NCI-H345 treated with DMSO at 0.1 percent for 48 hours (cell line): Measurements from ENCODE around the gene PACRGL.
"Not testable (repeated sequence)": the region's sequence is repeated elsewhere in the genome, so short reads cannot be mapped to it uniquely, and the experiment has no call there.

Source experiments
- DNase-seq: peaks from one replicate; lab custom pipeline; 2025; ENCODE audit not compliant: unreplicated experiment; lab: John Stamatoyannopoulos, UW

The PACRGL gene

GRCh38 chr4:20723019-20723418, 22.8 kb downstream of the PACRGL start:
- DNase-seq = no peak

- DNase-seq = no peak
Observed at GRCh38 chr4:20723463-20723862, 23.2 kb downstream of the PACRGL start.

GRCh38 chr4:20724915-20725314, 24.7 kb downstream of the PACRGL start:
- DNase-seq = no peak

- DNase-seq = no peak
Observed at GRCh38 chr4:20735931-20736330, 35.7 kb downstream of the PACRGL start.

DNA sequence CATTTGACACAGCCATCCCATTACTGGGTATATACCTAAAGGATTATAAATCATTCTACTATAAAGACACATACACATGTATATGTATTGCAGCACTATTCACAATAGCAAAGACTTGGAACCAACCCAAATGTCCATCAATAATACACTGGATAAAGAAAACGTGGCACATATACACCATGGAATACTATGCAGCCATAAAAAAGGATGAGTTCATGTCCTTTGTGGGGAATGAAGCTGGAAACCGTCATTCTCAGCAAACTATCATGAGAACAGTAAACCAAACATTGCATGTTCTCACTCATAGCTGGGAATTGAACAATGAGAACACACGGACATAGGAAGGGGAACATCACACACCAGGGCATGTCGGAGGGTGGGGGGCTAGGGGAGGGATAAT, 45.7 kb downstream of the PACRGL start:
- not testable (repeated sequence) for DNase-seq

GRCh38 chr4:20752641-20753040, 52.4 kb downstream of the PACRGL start:
- DNase-seq = no peak

- no peak for DNase-seq
Observed at GRCh38 chr4:20754036-20754435, 53.8 kb downstream of the PACRGL start.

GRCh38 chr4:20760053-20760452, 59.8 kb downstream of the PACRGL start:
- DNase-seq = no peak

DNA sequence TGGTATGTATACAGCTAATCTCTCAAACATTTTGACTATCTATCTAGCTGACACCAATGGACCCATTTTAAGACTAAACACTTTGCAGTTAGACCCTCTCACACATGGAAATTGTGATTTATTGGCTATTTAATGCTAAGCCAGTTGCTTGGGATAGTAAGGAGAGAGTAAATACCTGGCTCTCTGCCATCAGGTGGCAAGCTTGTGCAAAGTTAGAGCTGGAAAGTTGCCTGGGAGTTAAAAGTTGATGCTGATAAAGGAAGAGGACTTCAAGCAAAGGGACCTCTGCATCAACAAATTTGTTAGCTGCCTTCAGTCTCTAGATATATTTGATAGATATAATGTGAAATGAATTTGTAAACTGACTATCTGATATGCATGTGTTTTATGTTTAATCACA, 61.1 kb downstream of the PACRGL start:
- no peak for DNase-seq

DNA sequence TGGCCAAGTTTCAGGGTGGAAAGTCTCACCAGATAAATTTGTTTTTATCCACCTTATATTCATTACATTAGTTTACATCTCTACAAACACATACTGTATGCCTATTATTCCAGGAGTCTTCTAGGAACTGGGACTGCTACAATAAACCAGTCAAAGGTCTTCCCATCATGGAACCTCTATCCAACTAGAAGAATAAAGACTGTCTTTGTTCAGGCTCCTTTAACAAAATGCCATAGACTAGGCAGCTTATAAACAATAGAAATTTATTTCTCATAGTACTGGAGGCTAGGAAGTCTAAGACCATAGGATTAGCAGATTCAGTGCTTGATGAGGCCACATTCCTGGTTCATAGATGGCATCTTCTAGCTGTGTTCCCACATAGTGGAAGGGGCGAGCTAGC, 61.6 kb downstream of the PACRGL start:
- DNase-seq = no peak

DNA sequence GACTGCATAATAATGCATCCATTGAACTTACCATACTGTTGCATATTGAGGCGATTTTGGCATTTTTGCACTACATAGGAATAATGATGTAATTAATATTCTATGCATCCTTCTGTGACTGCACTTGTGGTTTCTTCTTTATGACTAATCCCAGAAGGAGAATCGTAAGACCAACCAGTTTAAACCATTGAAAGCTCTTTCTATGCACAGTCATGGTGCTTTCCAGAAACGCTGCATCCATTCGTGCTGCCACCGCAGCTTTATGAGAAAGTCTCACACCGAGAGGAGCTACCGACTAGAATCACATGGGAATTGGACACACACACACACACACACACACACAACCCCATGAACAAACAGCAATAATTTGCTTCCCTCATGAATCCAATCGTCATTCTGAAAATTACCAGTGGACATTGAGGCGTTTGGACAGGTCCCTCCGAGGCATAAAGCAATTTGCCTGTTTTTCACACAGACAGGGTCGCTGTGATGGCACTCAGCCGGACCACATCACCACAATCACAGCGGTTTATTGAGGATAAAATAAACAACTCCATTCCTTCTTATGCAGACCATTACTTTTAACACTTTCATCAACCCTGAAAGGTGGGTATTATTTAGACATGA, 64.2 kb downstream of the PACRGL start:
- DNase-seq = no peak

DNA sequence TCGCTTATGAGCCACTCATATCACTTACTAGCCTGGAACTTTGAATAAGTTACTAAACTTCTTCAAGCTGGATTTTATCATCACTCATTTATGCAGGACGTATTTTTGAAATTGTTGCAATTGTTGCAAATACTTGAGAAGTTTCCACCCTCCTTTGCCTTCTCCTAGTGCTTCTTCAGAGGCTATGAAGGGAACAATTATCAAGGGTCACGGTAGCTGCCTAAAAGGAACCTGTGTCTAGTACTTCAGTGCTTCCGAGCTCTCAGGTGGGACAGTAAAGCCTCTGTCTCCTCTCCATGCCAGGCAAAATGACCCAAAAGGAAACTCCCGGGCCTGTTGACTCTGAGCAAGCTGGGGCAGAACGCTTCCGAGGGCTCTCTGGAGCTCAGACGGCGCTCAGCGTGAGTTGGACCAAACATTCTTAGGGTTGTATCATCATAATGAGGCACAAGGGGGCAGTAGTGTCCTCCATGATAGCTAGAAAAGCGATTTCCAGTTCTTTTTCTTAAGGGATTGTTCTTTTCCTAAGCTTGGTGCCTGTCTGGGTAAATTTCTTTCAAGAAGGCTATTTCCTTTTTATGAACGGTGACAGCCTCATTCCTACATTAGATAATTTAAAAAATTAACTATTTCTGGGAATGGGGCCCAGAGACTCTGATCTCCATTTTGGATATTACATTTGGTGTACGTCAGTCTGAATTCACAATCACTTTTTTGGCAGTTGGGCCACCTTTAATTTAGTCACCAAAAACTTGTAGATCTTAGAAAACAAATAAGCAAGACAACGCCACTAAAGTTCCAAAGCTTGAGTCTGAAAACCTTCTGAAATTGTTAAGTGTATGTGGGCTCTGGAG, 73.1 kb downstream of the PACRGL start:
- DNase-seq = peak; percentile 42

DNA sequence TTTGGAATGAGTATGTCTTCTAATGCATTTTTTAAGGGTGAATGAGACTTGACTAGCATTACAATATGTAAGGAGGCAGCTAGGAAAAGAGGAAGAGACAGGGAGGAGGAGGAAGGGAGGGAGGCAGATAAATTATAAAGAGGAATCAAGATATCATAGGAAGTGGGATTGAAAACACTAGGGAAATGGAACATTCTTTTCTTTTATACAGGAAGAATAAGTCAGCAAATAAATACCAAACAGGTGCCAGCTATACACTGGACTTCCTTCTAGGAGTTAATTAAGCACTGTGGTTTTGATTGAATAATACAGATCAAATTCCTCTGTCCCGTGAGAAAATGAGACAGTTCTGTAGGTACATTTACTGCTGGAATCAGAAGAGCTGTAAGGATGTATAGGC, 78.6 kb downstream of the PACRGL start:
- no peak for DNase-seq

GRCh38 chr4:20783134-20783533, 82.9 kb downstream of the PACRGL start:
- not testable (repeated sequence) for DNase-seq

- no peak for DNase-seq
Observed at GRCh38 chr4:20787940-20788665, 87.8 kb downstream of the PACRGL start.
